ENCODE results near the gene FGFBP2.

- TF ChIP-seq EZH2 (IDR thresholded peaks at IDR 0.05; ENCODE audit: insufficient read depth, poor library complexity, severe bottlenecking) = no peak
- TF ChIP-seq EZH2phosphoT487 (IDR thresholded peaks at IDR 0.05; ENCODE audit: insufficient read depth, low read depth) = no peak
These were observed 37.9 kb upstream of the FGFBP2 start for GRCh38 chr4:16000708-16001483.

All from GM23248 (cell line).